Regular cardiac myocyte (primary cell): Measurements from ENCODE around the gene HSD17B1. TPM values are rescaled to one million over a fixed set of nuclear protein-coding genes. Genes with fewer than 3 reads are reported as not detected.

ENCODE experiments used
- total RNA-seq: library from RNA; depleted of rRNA; stranded (reverse); fragments of >200 nt; gene quantifications from 2 replicates; pipeline ENCODE4 v1.2.3, GENCODE V29; 2014

The HSD17B1 gene
- 5.4 and 8.6 TPM in 2 replicates for total RNA-seq

GRCh38 chr17:42552736-42553135, at the start of gene HSD17B1:
Gene HSD17B1 (plus strand): TSS chr17:42552923. CDS start chr17:42552934, 11 bp downstream.

GRCh38 chr17:42536048-42536371, 16.7 kb upstream of the HSD17B1 start, which contains the start of gene NAGLU:
Gene NAGLU (plus strand): TSS chr17:42536241. CDS start chr17:42536273, 32 bp downstream.

GRCh38 chr17:42561897-42562387, 9.2 kb downstream of the HSD17B1 start, which contains the start of gene COASY:
Gene COASY (plus strand): TSS chr17:42562148. CDS start chr17:42562623, 475 bp downstream.

GRCh38 chr17:42566883-42567573, 14.3 kb downstream of the HSD17B1 start, which contains the start of gene MLX:
Gene MLX (plus strand): TSS chr17:42567100. CDS start chr17:42567125, 25 bp downstream.

GRCh38 chr17:42577532-42578281, 25.0 kb downstream of the HSD17B1 start, which contains the start of gene PSMC3IP:
Gene PSMC3IP (minus strand): TSS chr17:42577729. CDS start chr17:42577686, 43 bp downstream.

Other genes starting within 250 kb of the HSD17B1 start
- 99.5 and 101 TPM in 2 replicates for gene STAT3, start 164.5 kb upstream of the HSD17B1 start, total RNA-seq
- gene CAVIN1, start 129.7 kb upstream of the HSD17B1 start, total RNA-seq, result 691 and 1,245 TPM in 2 replicates
- gene ATP6V0A1, start 94.0 kb upstream of the HSD17B1 start, total RNA-seq, result 31.2 and 73.6 TPM in 2 replicates
- 24.3 and 50.7 TPM in 2 replicates for gene NAGLU, start 16.7 kb upstream of the HSD17B1 start, total RNA-seq
- gene COASY, start 9.2 kb downstream of the HSD17B1 start, total RNA-seq, result 7.0 and 18.6 TPM in 2 replicates
- gene MLX, start 14.2 kb downstream of the HSD17B1 start, total RNA-seq, result 32.1 and 65.4 TPM in 2 replicates
- gene PSMC3IP, start 24.8 kb downstream of the HSD17B1 start, total RNA-seq, result 2.3 and 16.3 TPM in 2 replicates
- gene RETREG3, start 56.5 kb downstream of the HSD17B1 start, total RNA-seq, result 73.0 and 74.8 TPM in 2 replicates
- gene TUBG1, start 56.8 kb downstream of the HSD17B1 start, total RNA-seq, result 20.3 and 42.2 TPM in 2 replicates
- gene TUBG2, start 106.4 kb downstream of the HSD17B1 start, total RNA-seq, result 4.8 and 11.6 TPM in 2 replicates
- 10.7 and 11.6 TPM in 2 replicates for gene PLEKHH3, start 124.1 kb downstream of the HSD17B1 start, total RNA-seq
- 3.6 and 6.8 TPM in 2 replicates for gene CCR10, start 128.9 kb downstream of the HSD17B1 start, total RNA-seq
- gene CNTNAP1, start 129.6 kb downstream of the HSD17B1 start, total RNA-seq, result 15.0 and 20.6 TPM in 2 replicates
- gene EZH1, start 192.1 kb downstream of the HSD17B1 start, total RNA-seq, result 7.7 and 20.0 TPM in 2 replicates
- gene RAMP2, start 208.3 kb downstream of the HSD17B1 start, total RNA-seq, result under 0.01 and 0.58 TPM in 2 replicates
- gene VPS25, start 220.5 kb downstream of the HSD17B1 start, total RNA-seq, result 65.7 and 92.6 TPM in 2 replicates
- gene WNK4, start 227.7 kb downstream of the HSD17B1 start, total RNA-seq, result 3.5 and 4.5 TPM in 2 replicates
- gene COA3, start 245.8 kb downstream of the HSD17B1 start, total RNA-seq, result 48.8 and 70.4 TPM in 2 replicates
- under 0.01 and 0.19 TPM in 2 replicates for gene CNTD1, start 245.9 kb downstream of the HSD17B1 start, total RNA-seq